HepG2 (cell line): Measurements from ENCODE around the gene LCN12. TPM values are rescaled to one million over a fixed set of nuclear protein-coding genes. Genes with fewer than 3 reads are reported as not detected.

Experiments used
- ADNP ChIP-seq: sonication (generic); formaldehyde crosslinking; IDR thresholded peaks from 2 replicates; pipeline ENCODE4 v1.4.0; 2020; ENCODE audit warnings: missing genetic modification reagents
- PHF5A ChIP-seq: IDR thresholded peaks from one replicate; pipeline ENCODE4 v1.6.1; 2018; ENCODE audit warnings: low read depth, missing genetic modification reagents; ENCODE audit not compliant: unreplicated experiment
- RELA ChIP-seq: sonication (generic); formaldehyde crosslinking; IDR thresholded peaks from 2 replicates; pipeline ENCODE4 v1.4.0; 2020; ENCODE audit warnings: missing genetic modification reagents
- SUZ12 ChIP-seq: fragments of 150-350 bp; IDR thresholded peaks from 2 replicates; pipeline ENCODE4 v1.6.1; 2014; ENCODE audit warnings: low read depth, low read length
- ZFX ChIP-seq: sonication (generic); formaldehyde crosslinking; IDR thresholded peaks from 2 replicates; pipeline ENCODE4 v1.4.0; 2020; ENCODE audit warnings: mild to moderate bottlenecking, low read depth, missing genetic modification reagents, moderate library complexity
- ZFY ChIP-seq: sonication (generic); formaldehyde crosslinking; IDR thresholded peaks from 2 replicates; pipeline ENCODE4 v1.4.0; 2020; ENCODE audit warnings: missing genetic modification reagents
- ZNF329 ChIP-seq: sonication (generic); formaldehyde crosslinking; IDR thresholded peaks from 2 replicates; pipeline ENCODE4 v1.9.0; 2021; ENCODE audit warnings: low read depth, mild to moderate bottlenecking, missing genetic modification reagents
- ZNF792 ChIP-seq: IDR thresholded peaks from 2 replicates; pipeline ENCODE4 v1.6.1; 2016
- polyA plus RNA-seq, 8 experiments: library from polyadenylated mRNA; depleted of rRNA in 3 of 8; stranded (reverse) in 7 of 8; unstranded in 1 of 8; fragments of >200 nt; fragmentation: Illumina TruSeq in 4 of 8; extraction: Trizol in 4 of 8; gene quantifications; 2 replicates each; pipeline versions ENCODE4 v1.2.1 to v1.2.3, GENCODE V29; 2011 to 2016; ENCODE audit warnings: low read depth in 4 of 8, missing spikeins in 1 of 8, mixed read lengths in 1 of 8; ENCODE audit not compliant: insufficient read depth in 1 of 8
- total RNA-seq, 5 experiments: library from RNA; depleted of rRNA; stranded (reverse); fragments of >200 nt; fragmentation: Illumina TruSeq; extraction: Trizol; gene quantifications; 2 replicates each; pipeline ENCODE4 v1.2.3, GENCODE V29; 2016; ENCODE audit warnings: low read depth in 1 of 5
- TF ChIP-seq, protein P1 (sequence below): sonication (generic); formaldehyde crosslinking; IDR thresholded peaks from 2 replicates; pipeline ENCODE4 v1.4.0; 2020; ENCODE audit warnings: missing genetic modification reagents
- TF ChIP-seq, protein P2 (sequence below): sonication (generic); formaldehyde crosslinking; IDR thresholded peaks from 2 replicates; pipeline ENCODE4 v1.8.1; 2023; ENCODE audit warnings: mild to moderate bottlenecking, missing genetic modification reagents
- TF ChIP-seq, protein P3 (sequence below): sonication (generic); formaldehyde crosslinking; IDR thresholded peaks from 2 replicates; pipeline ENCODE4 v1.5.0; 2020; ENCODE audit warnings: mild to moderate bottlenecking, missing genetic modification reagents
- TF ChIP-seq, protein P4 (sequence below): sonication (generic); formaldehyde crosslinking; IDR thresholded peaks from 2 replicates; pipeline ENCODE4 v1.4.0; 2020; ENCODE audit warnings: missing genetic modification reagents
- TF ChIP-seq, protein P5 (sequence below): IDR thresholded peaks from 2 replicates; pipeline ENCODE4 v1.6.1; 2016; ENCODE audit warnings: mild to moderate bottlenecking

The LCN12 gene
- total and polyA plus RNA-seq, 2 of the 13 experiments (the other 11 are each of a cell fraction or from before 2014, with no cell fraction given), result 3.4 to 6.9 TPM

DNA sequence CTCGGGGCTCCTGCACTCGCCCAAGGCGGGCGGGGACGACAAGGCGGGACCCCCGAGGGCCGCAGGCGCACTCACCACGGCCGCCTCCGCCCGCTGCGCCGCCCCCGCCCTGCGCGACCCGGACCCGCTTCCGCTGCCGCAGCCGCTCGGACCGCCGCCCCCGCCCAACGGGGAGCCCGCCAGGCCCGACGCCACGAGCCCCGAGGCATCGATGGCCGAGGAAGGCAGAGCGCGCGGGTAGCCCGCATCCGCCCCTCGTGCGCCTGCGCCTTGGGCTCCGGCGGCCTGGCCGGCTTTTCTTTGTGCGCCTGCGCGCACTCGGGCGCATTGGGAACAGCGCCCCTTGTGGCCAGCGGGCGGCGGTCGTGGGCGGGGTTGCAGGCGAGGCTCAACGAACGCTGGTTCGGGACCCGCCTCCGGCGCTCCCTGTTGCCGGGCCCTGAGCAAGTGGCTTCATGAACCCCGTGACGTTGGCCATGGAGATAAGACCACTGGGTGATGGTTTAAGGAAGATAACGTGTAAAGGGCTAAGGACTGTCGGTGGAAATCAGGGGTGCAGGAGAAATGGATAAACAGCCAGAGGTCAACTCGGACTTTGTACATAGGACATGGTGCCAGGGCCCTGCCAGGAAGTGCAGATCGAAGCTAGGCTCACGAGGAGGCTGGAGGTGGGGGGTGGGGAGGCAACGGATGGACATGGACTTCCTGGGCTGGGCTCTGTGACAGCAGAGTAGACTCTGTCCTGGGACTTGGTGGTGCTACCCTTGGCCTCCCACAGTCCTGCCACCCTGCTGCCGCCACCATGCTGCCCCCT is 7.3 kb upstream of the LCN12 start, which contains the start of the genes C8G and FBXW5 (continued):
- TF ChIP-seq, protein P1, sequence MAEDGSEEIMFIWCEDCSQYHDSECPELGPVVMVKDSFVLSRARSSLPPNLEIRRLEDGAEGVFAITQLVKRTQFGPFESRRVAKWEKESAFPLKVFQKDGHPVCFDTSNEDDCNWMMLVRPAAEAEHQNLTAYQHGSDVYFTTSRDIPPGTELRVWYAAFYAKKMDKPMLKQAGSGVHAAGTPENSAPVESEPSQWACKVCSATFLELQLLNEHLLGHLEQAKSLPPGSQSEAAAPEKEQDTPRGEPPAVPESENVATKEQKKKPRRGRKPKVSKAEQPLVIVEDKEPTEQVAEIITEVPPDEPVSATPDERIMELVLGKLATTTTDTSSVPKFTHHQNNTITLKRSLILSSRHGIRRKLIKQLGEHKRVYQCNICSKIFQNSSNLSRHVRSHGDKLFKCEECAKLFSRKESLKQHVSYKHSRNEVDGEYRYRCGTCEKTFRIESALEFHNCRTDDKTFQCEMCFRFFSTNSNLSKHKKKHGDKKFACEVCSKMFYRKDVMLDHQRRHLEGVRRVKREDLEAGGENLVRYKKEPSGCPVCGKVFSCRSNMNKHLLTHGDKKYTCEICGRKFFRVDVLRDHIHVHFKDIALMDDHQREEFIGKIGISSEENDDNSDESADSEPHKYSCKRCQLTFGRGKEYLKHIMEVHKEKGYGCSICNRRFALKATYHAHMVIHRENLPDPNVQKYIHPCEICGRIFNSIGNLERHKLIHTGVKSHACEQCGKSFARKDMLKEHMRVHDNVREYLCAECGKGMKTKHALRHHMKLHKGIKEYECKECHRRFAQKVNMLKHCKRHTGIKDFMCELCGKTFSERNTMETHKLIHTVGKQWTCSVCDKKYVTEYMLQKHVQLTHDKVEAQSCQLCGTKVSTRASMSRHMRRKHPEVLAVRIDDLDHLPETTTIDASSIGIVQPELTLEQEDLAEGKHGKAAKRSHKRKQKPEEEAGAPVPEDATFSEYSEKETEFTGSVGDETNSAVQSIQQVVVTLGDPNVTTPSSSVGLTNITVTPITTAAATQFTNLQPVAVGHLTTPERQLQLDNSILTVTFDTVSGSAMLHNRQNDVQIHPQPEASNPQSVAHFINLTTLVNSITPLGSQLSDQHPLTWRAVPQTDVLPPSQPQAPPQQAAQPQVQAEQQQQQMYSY (CRISPR knock-in tag), result no peak
- no peak for TF ChIP-seq SUZ12
- TF ChIP-seq RELA, result no peak
- TF ChIP-seq, protein P2, sequence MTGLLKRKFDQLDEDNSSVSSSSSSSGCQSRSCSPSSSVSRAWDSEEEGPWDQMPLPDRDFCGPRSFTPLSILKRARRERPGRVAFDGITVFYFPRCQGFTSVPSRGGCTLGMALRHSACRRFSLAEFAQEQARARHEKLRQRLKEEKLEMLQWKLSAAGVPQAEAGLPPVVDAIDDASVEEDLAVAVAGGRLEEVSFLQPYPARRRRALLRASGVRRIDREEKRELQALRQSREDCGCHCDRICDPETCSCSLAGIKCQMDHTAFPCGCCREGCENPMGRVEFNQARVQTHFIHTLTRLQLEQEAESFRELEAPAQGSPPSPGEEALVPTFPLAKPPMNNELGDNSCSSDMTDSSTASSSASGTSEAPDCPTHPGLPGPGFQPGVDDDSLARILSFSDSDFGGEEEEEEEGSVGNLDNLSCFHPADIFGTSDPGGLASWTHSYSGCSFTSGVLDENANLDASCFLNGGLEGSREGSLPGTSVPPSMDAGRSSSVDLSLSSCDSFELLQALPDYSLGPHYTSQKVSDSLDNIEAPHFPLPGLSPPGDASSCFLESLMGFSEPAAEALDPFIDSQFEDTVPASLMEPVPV, result no peak
- TF ChIP-seq, protein P3, sequence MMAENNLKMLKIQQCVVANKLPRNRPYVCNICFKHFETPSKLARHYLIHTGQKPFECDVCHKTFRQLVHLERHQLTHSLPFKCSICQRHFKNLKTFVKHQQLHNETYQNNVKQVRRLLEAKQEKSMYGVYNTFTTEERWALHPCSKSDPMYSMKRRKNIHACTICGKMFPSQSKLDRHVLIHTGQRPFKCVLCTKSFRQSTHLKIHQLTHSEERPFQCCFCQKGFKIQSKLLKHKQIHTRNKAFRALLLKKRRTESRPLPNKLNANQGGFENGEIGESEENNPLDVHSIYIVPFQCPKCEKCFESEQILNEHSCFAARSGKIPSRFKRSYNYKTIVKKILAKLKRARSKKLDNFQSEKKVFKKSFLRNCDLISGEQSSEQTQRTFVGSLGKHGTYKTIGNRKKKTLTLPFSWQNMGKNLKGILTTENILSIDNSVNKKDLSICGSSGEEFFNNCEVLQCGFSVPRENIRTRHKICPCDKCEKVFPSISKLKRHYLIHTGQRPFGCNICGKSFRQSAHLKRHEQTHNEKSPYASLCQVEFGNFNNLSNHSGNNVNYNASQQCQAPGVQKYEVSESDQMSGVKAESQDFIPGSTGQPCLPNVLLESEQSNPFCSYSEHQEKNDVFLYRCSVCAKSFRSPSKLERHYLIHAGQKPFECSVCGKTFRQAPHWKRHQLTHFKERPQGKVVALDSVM (CRISPR knock-in tag), result no peak
- peak; percentile 63 for TF ChIP-seq PHF5A (CRISPR knock-in tag)
- TF ChIP-seq ZFY (CRISPR knock-in tag), result peak; percentile 26
- TF ChIP-seq, protein P4, sequence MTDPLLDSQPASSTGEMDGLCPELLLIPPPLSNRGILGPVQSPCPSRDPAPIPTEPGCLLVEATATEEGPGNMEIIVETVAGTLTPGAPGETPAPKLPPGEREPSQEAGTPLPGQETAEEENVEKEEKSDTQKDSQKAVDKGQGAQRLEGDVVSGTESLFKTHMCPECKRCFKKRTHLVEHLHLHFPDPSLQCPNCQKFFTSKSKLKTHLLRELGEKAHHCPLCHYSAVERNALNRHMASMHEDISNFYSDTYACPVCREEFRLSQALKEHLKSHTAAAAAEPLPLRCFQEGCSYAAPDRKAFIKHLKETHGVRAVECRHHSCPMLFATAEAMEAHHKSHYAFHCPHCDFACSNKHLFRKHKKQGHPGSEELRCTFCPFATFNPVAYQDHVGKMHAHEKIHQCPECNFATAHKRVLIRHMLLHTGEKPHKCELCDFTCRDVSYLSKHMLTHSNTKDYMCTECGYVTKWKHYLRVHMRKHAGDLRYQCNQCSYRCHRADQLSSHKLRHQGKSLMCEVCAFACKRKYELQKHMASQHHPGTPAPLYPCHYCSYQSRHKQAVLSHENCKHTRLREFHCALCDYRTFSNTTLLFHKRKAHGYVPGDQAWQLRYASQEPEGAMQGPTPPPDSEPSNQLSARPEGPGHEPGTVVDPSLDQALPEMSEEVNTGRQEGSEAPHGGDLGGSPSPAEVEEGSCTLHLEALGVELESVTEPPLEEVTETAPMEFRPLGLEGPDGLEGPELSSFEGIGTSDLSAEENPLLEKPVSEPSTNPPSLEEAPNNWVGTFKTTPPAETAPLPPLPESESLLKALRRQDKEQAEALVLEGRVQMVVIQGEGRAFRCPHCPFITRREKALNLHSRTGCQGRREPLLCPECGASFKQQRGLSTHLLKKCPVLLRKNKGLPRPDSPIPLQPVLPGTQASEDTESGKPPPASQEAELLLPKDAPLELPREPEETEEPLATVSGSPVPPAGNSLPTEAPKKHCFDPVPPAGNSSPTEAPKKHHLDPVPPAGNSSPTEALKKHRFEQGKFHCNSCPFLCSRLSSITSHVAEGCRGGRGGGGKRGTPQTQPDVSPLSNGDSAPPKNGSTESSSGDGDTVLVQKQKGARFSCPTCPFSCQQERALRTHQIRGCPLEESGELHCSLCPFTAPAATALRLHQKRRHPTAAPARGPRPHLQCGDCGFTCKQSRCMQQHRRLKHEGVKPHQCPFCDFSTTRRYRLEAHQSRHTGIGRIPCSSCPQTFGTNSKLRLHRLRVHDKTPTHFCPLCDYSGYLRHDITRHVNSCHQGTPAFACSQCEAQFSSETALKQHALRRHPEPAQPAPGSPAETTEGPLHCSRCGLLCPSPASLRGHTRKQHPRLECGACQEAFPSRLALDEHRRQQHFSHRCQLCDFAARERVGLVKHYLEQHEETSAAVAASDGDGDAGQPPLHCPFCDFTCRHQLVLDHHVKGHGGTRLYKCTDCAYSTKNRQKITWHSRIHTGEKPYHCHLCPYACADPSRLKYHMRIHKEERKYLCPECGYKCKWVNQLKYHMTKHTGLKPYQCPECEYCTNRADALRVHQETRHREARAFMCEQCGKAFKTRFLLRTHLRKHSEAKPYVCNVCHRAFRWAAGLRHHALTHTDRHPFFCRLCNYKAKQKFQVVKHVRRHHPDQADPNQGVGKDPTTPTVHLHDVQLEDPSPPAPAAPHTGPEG (CRISPR knock-in tag), result 0 out of 2 replicates have a peak, but pooled peaks have one; percentile 43
- TF ChIP-seq ZNF329 (CRISPR knock-in tag), result peak; percentile 65; the same call in 1 of the 2 replicates
- TF ChIP-seq ZNF792 (CRISPR knock-in tag), result peak; percentile 35; the same call in 1 of the 2 replicates
- TF ChIP-seq ZFX (CRISPR knock-in tag), result peak; percentile 43; the same call in 1 of the 2 replicates
- TF ChIP-seq ADNP, result peak; percentile 89
- TF ChIP-seq, protein P5, sequence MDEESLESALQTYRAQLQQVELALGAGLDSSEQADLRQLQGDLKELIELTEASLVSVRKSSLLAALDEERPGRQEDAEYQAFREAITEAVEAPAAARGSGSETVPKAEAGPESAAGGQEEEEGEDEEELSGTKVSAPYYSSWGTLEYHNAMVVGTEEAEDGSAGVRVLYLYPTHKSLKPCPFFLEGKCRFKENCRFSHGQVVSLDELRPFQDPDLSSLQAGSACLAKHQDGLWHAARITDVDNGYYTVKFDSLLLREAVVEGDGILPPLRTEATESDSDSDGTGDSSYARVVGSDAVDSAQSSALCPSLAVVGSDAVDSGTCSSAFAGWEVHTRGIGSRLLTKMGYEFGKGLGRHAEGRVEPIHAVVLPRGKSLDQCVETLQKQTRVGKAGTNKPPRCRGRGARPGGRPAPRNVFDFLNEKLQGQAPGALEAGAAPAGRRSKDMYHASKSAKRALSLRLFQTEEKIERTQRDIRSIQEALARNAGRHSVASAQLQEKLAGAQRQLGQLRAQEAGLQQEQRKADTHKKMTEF (CRISPR knock-in tag), result peak; percentile 76
